ENCODE results near the gene BHLHE23.

- TF ChIP-seq SIN3A (IDR thresholded peaks at IDR 0.05; ENCODE audit: borderline replicate concordance, insufficient read depth, low read length) = no peak
- no peak for TF ChIP-seq TAF1 (IDR thresholded peaks at IDR 0.05; ENCODE audit: borderline replicate concordance, insufficient read depth, low read length)
- TF ChIP-seq POLR2AphosphoS5 (IDR thresholded peaks at IDR 0.05; ENCODE audit: low read depth, low read length) = no peak
- no peak for TF ChIP-seq REST (IDR thresholded peaks at IDR 0.05; ENCODE audit: insufficient read depth in 1 of 2, low read depth in 2 of 2, low read length in 2 of 2)
- no peak for TF ChIP-seq FOXP2 (optimal IDR thresholded peaks at IDR 0.05; ENCODE audit: borderline replicate concordance, extremely low read depth, extremely low read length, insufficient read depth)
These were observed 22.8 kb upstream of the BHLHE23 start for GRCh38 chr20:63029358-63030121.
